Sigmoid colon (tissue), 7 donors: ENCODE results near the gene RHBDL1. TPM values are rescaled to one million over a fixed set of nuclear protein-coding genes. Genes with fewer than 3 reads are reported as not detected.
A peak's percentile ranks its signal among the peaks of the same experiment; 100 is the strongest.

ENCODE experiments used
- DNase-seq: peaks from one replicate; pipeline ENCODE4 v3.0.0-alpha.2; 2019
- H3K27ac ChIP-seq, 4 donors: fragments of 200-600 bp; sonication (generic); one replicate each; pipeline ENCODE4 v1.5.1; 2016 to 2019; ENCODE audit warnings: mild to moderate bottlenecking in 1 of 4
- H3K27me3 ChIP-seq, 3 donors: fragments of 200-600 bp; sonication (generic); one replicate each; pipeline ENCODE4 v1.5.1; 2019; ENCODE audit warnings: mild to moderate bottlenecking in 1 of 3
- H3K36me3 ChIP-seq, 4 donors: fragments of 200-600 bp; sonication (generic); one replicate each; pipeline ENCODE4 v1.5.1; 2016 to 2019
- H3K4me1 ChIP-seq, 4 donors: fragments of 200-600 bp; sonication (generic); one replicate each; pipeline ENCODE4 v1.5.1; 2017 to 2019
- H3K4me3 ChIP-seq, 4 donors: fragments of 200-600 bp; sonication (generic); one replicate each; pipeline ENCODE4 v1.5.1; 2017 to 2019; ENCODE audit warnings: mild to moderate bottlenecking in 2 of 4, moderate library complexity in 1 of 4
- H3K9me3 ChIP-seq, 4 donors: fragments of 200-600 bp in 3 of 4; sonication (generic) in 3 of 4; one replicate each; pipeline versions ENCODE4 v1.5.1 to v1.6.1; 2013 to 2019
- EP300 ChIP-seq, 4 donors: sonication (generic); formaldehyde crosslinking; IDR thresholded peaks; one replicate each; pipeline ENCODE4 v1.6.1; 2017; ENCODE audit warnings: antibody characterized with exemption in 4 of 4
- POLR2A ChIP-seq, 2 donors: fragments of 450-650 bp; IDR thresholded peaks; one replicate each; pipeline ENCODE4 v1.6.1; 2016; ENCODE audit warnings: antibody characterized with exemption in 2 of 2, mild to moderate bottlenecking in 2 of 2, moderate library complexity in 2 of 2
- POLR2AphosphoS5 ChIP-seq, 4 donors: sonication (generic); formaldehyde crosslinking; IDR thresholded peaks; one replicate each; pipeline ENCODE4 v1.6.1; 2017; ENCODE audit warnings: antibody characterized with exemption in 4 of 4
- WGBS, 2 donors: extraction: QIAGEN DNeasy Blood & Tissue Kit; methylation state at CpG; one replicate each; pipeline ENCODE4 v1.1.7; 2013; 5-methylcytosine and 5-hydroxymethylcytosine counted together
- intact Hi-C: fragments of 100-400 bp; cut with DNase I; formaldehyde crosslinking; loops from one replicate; pipeline ENCODE4 v1.15.1; 2023
- polyA plus RNA-seq, 3 donors: library from polyadenylated mRNA; stranded (reverse); fragments of 200-250 nt; gene quantifications; one replicate each; pipeline ENCODE4 v1.2.3, GENCODE V29; 2013
- total RNA-seq, 4 donors: library from RNA; depleted of rRNA; stranded (reverse); fragments of >200 nt; gene quantifications; one replicate each; pipeline ENCODE4 v1.1.0, GENCODE V29; 2016
- TF ChIP-seq, protein P1 (sequence below), 4 experiments: fragments of 450-650 bp in 3 of 4; fragments of 200-600 bp in 1 of 4; IDR thresholded peaks; one replicate each; pipeline ENCODE4 v1.5.1; 2016 to 2019; ENCODE audit warnings: antibody characterized with exemption in 4 of 4, mild to moderate bottlenecking in 3 of 4, moderate library complexity in 2 of 4
- donor health status: healthy with polysubstance abuse.
- donor health status: Bipolar disorder and iron deficiency.
- donor health status: healthy.

The RHBDL1 gene
- total and polyA plus RNA-seq, 7 donors: 0.46 to 6.1 (median 1.5) TPM; not detected in 2

GRCh38 chr16:715477-716199 lies 40.2 kb downstream of the RHBDL1 start:
- TF ChIP-seq EP300 (IDR thresholded peaks at IDR 0.05) (no peak), POLR2AphosphoS5 (IDR thresholded peaks at IDR 0.05) (no peak), POLR2A (IDR thresholded peaks at IDR 0.05) (no peak)
- TF ChIP-seq, protein P1, sequence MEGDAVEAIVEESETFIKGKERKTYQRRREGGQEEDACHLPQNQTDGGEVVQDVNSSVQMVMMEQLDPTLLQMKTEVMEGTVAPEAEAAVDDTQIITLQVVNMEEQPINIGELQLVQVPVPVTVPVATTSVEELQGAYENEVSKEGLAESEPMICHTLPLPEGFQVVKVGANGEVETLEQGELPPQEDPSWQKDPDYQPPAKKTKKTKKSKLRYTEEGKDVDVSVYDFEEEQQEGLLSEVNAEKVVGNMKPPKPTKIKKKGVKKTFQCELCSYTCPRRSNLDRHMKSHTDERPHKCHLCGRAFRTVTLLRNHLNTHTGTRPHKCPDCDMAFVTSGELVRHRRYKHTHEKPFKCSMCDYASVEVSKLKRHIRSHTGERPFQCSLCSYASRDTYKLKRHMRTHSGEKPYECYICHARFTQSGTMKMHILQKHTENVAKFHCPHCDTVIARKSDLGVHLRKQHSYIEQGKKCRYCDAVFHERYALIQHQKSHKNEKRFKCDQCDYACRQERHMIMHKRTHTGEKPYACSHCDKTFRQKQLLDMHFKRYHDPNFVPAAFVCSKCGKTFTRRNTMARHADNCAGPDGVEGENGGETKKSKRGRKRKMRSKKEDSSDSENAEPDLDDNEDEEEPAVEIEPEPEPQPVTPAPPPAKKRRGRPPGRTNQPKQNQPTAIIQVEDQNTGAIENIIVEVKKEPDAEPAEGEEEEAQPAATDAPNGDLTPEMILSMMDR (IDR thresholded peaks at IDR 0.05): no peak
- peaks cover 0 to 44% (median 35%) of the 10 kb centered on the region in 4 donors for H3K4me1 ChIP-seq
- H3K27me3 ChIP-seq: peaks cover 4 to 21% (median 13%) of the 10 kb centered on the region in 3 donors
- no peaks in the 10 kb centered on the region for H3K36me3 ChIP-seq
- intact Hi-C loops: no loop called here
- 1 to 2% methylated on average over 74 of the region's 74 CpGs for WGBS, 2 donors
- peak overlapping the region; percentile 40 to 75 (median 56) for H3K27ac ChIP-seq
- H3K9me3 ChIP-seq: no peaks in the 10 kb centered on the region
- peak overlapping the region; percentile 53 to 75 (median 64) for H3K4me3 ChIP-seq
- DNase-seq: no peak

- no peak for TF ChIP-seq POLR2A (IDR thresholded peaks at IDR 0.05)
- no peak for TF ChIP-seq POLR2AphosphoS5 (IDR thresholded peaks at IDR 0.05)
- TF ChIP-seq EP300 (IDR thresholded peaks at IDR 0.05): no peak
- TF ChIP-seq, protein P1 (IDR thresholded peaks at IDR 0.05): no peak
- H3K27me3 ChIP-seq: peaks cover 0 to 16% (median 8%) of the 10 kb centered on the region in 3 donors
- H3K36me3 ChIP-seq: no peaks in the 10 kb centered on the region
- peak overlapping the region; percentile 32 to 75 (median 48) for H3K27ac ChIP-seq
- peaks cover 0 to 45% (median 36%) of the 10 kb centered on the region in 4 donors for H3K4me1 ChIP-seq
- DNase-seq: no peak
- intact Hi-C loops: no loop called here
- 17 to 26% methylated on average over 12 of the region's 12 CpGs for WGBS, 2 donors
- H3K9me3 ChIP-seq: no peaks in the 10 kb centered on the region
- peak overlapping the region; percentile 53 to 75 (median 64) for H3K4me3 ChIP-seq
Measured at GRCh38 chr16:716200-716568, 40.7 kb downstream of the RHBDL1 start.

DNA sequence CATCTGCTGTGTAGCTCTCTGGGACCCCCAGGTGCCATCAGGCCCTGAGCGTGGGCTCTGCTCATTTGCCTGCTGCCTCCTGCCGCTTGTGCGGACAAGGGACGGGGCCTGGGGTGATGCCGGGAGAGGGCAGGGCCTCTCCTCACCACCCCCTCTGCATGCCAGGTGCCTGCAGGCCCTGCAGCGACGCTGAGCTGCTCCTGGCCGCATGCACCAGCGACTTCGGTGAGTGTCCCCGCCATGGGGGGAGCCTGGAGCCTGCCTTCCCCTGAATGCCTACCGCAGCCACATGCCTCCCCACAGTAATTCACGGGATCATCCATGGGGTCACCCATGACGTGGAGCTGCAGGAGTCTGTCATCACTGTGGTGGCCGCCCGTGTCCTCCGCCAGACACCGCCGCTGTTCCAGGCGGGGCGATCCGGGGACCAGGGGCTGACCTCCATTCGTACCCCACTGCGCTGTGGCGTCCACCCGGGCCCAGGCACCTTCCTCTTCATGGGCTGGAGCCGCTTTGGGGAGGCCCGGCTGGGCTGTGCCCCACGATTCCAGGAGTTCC lies 41.4 kb downstream of the RHBDL1 start:
- H3K4me3 ChIP-seq: peak overlapping the region in 1 of 4 donors; percentile 63
- no peaks in the 10 kb centered on the region for H3K36me3 ChIP-seq
- WGBS, 2 donors: 89 to 90% methylated on average over 29 of the region's 29 CpGs
- no peaks in the 10 kb centered on the region for H3K9me3 ChIP-seq
- intact Hi-C loops: no loop called here
- H3K4me1 ChIP-seq: peaks cover 0 to 50% (median 42%) of the 10 kb centered on the region in 4 donors
- H3K27ac ChIP-seq: no peak overlapping the region
- H3K27me3 ChIP-seq: peaks cover 0 to 11% (median under 1%) of the 10 kb centered on the region in 3 donors
- TF ChIP-seq, protein P1 (IDR thresholded peaks at IDR 0.05): no peak
- no peak for TF ChIP-seq POLR2A (IDR thresholded peaks at IDR 0.05)
- no peak for TF ChIP-seq EP300 (IDR thresholded peaks at IDR 0.05)
- no peak for TF ChIP-seq POLR2AphosphoS5 (IDR thresholded peaks at IDR 0.05)
- no peak for DNase-seq

DNA sequence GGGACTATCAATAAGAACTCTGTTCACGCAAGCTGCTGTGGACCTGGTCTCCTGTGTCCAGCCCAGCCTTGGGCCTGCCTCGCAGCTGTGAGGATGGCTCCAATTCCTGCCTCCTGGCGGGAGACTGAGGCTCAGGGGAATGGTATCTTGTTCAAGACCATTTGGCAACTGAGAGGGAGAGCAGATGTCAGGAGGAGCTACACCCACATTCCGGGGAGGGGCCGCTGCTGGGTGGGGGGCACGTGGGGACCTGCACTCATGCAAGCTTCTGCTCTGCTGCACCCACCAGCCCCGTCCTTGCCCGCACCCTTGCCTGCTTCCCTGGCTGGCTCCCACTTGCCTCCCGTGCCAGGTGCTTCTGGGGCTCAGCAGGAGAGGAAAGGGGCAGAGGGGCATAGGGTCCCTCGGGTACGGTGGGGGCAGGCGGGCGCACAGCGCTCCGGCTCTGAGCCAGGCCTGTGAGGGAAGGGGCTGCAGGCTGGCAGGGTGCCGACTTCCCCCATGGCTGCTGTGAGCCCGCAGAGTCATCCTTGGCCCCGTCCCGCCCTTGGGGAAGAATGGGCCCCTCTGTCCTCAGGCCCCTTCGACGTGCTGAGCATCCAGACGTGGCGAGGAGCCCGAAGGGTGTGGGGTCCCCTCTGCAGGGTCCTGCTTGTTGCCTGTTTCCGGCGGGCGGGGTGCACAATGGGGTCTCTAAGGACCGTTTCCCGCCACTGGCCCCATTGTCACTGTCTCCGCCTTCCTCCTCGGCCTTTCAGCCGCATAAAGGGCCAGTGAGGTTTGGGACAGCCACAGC lies 42.2 kb downstream of the RHBDL1 start:
- Histone ChIP-seq H3K27ac (no peak overlapping the region), H3K4me1 (peaks cover 0 to 52% (median 45%) of the 10 kb centered on the region in 4 donors), H3K9me3 (no peaks in the 10 kb centered on the region), H3K27me3 (peaks cover 0 to 11% (median 0%) of the 10 kb centered on the region in 3 donors), H3K36me3 (no peaks in the 10 kb centered on the region), H3K4me3 (no peak overlapping the region)
- DNase-seq: no peak
- TF ChIP-seq EP300 (IDR thresholded peaks at IDR 0.05): no peak
- TF ChIP-seq, protein P1 (IDR thresholded peaks at IDR 0.05): no peak
- TF ChIP-seq POLR2AphosphoS5 (IDR thresholded peaks at IDR 0.05): no peak
- no peak for TF ChIP-seq POLR2A (IDR thresholded peaks at IDR 0.05)
- intact Hi-C loops: no loop called here
- WGBS, 2 donors: 65 to 76% methylated on average over 32 of the region's 32 CpGs
